Parathyroid adenoma (tissue), 2 donors: ENCODE measurements around the gene ITPR2.

Source experiments
- H2AFZ ChIP-seq: fragments of 300-600 bp; sonication (generic); one replicate; pipeline ENCODE4 v1.7.0; 2017; ENCODE audit warnings: antibody characterized with exemption, mild to moderate bottlenecking
- H3K27ac ChIP-seq: fragments of 300-600 bp; sonication (generic); one replicate; pipeline ENCODE4 v1.7.0; 2017
- H3K27me3 ChIP-seq: fragments of 300-600 bp; sonication (generic); one replicate; pipeline ENCODE4 v1.7.0; 2017; ENCODE audit warnings: low read length; ENCODE audit not compliant: control insufficient read depth, insufficient read depth
- H3K36me3 ChIP-seq: fragments of 300-600 bp; sonication (generic); one replicate; pipeline ENCODE4 v1.7.0; 2017; ENCODE audit warnings: low read length; ENCODE audit not compliant: control insufficient read depth, insufficient read depth
- H3K4me1 ChIP-seq: fragments of 300-600 bp; sonication (generic); one replicate; pipeline ENCODE4 v1.7.0; 2017; ENCODE audit warnings: control low read depth
- H3K4me2 ChIP-seq: fragments of 300-600 bp; sonication (generic); one replicate; pipeline ENCODE4 v1.7.0; 2017; ENCODE audit warnings: low read length
- H3K4me3 ChIP-seq: fragments of 300-600 bp; sonication (generic); one replicate; pipeline ENCODE4 v1.7.0; 2017; ENCODE audit warnings: low read depth, low read length
- H3K79me2 ChIP-seq: fragments of 300-600 bp; sonication (generic); one replicate; pipeline ENCODE4 v1.7.0; 2017; ENCODE audit warnings: control low read depth
- H3K9ac ChIP-seq: fragments of 300-600 bp; sonication (generic); one replicate; pipeline ENCODE4 v1.7.0; 2017; ENCODE audit warnings: mild to moderate bottlenecking
- H3K9me3 ChIP-seq: fragments of 300-600 bp; sonication (generic); one replicate; pipeline ENCODE4 v1.7.0; 2017; ENCODE audit warnings: low read length; ENCODE audit not compliant: control insufficient read depth
- TF ChIP-seq, protein P1 (sequence below): fragments of 300-600 bp; sonication (generic); IDR thresholded peaks from one replicate; pipeline ENCODE4 v1.7.0; 2017; ENCODE audit warnings: antibody characterized with exemption, mild to moderate bottlenecking
- donor health status: primary hyperparathyroidism.

ITPR2 gene

DNA sequence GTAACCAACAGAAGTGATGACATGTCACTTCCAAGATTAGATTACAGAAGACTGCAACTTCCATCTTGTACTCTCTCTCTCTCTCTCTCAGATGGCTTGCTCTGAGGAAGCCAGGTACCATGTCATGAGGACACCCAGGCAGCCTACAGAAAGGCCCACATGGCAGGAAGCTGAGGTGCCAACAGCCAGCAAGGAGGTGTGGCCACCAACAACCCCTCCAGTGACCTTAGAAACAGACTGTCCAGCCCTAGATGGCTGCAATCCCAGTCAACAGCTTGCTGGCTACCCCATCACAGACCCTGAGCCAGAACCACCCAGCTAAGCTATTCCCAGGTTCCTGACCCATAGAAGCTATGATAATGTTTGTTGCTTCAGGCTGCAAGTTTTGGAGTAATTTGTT is 178.4 kb downstream of the ITPR2 start:
- Histone ChIP-seq H3K4me1 (no peaks in the 10 kb centered on the region), H3K27ac (no peak overlapping the region), H3K36me3 (no peaks in the 10 kb centered on the region)

DNA sequence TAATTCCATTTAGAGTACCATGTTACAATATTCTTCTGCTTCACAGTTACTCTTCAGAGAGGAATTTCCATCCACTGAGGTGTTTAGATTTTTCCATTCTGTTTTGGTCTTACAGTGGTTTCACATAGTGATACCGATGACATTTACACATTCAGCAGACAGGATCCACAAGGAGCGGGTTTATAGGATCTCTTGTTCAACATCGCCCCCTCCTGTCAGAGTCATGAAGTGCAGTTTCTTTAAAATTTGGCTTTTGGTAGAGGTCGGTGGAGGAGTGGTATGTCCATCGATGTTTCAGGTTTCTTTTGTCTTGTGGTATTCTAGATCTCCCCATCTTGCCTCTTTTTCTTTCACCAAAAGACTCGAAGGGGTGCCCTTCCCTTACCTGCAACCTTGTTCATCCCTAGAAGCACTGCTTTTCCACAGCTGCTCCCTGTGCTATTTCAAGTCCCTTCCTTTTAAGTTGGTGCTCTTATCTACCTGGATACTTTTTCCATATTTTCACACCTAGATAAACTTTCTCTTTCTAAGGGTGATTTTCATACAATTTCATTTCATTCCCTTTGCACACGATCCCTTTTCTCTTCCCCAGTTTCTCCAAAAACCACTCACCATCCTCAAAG is 181.3 kb downstream of the ITPR2 start:
- no peak overlapping the region for H3K4me3 ChIP-seq
- no peaks in the 10 kb centered on the region for H3K27me3 ChIP-seq
- TF ChIP-seq, protein P1, sequence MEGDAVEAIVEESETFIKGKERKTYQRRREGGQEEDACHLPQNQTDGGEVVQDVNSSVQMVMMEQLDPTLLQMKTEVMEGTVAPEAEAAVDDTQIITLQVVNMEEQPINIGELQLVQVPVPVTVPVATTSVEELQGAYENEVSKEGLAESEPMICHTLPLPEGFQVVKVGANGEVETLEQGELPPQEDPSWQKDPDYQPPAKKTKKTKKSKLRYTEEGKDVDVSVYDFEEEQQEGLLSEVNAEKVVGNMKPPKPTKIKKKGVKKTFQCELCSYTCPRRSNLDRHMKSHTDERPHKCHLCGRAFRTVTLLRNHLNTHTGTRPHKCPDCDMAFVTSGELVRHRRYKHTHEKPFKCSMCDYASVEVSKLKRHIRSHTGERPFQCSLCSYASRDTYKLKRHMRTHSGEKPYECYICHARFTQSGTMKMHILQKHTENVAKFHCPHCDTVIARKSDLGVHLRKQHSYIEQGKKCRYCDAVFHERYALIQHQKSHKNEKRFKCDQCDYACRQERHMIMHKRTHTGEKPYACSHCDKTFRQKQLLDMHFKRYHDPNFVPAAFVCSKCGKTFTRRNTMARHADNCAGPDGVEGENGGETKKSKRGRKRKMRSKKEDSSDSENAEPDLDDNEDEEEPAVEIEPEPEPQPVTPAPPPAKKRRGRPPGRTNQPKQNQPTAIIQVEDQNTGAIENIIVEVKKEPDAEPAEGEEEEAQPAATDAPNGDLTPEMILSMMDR: peak; percentile 61
- H3K36me3 ChIP-seq: no peaks in the 10 kb centered on the region
- H3K27ac ChIP-seq: no peak overlapping the region
- H2AFZ ChIP-seq: no peak overlapping the region
- H3K9ac ChIP-seq: no peak overlapping the region
- H3K4me2 ChIP-seq: no peak overlapping the region
- H3K9me3 ChIP-seq: no peaks in the 10 kb centered on the region
- no peaks in the 10 kb centered on the region for H3K4me1 ChIP-seq
- no peaks in the 10 kb centered on the region for H3K79me2 ChIP-seq

More for the DNA sequence above, 178.4 kb downstream of the ITPR2 start:
- no peak overlapping the region for H2AFZ ChIP-seq
- no peaks in the 10 kb centered on the region for H3K27me3 ChIP-seq
- no peak overlapping the region for H3K4me2 ChIP-seq
- H3K9ac ChIP-seq: no peak overlapping the region
- no peaks in the 10 kb centered on the region for H3K79me2 ChIP-seq
- H3K4me3 ChIP-seq: no peak overlapping the region
- no peaks in the 10 kb centered on the region for H3K9me3 ChIP-seq
- TF ChIP-seq, protein P1: no peak

DNA sequence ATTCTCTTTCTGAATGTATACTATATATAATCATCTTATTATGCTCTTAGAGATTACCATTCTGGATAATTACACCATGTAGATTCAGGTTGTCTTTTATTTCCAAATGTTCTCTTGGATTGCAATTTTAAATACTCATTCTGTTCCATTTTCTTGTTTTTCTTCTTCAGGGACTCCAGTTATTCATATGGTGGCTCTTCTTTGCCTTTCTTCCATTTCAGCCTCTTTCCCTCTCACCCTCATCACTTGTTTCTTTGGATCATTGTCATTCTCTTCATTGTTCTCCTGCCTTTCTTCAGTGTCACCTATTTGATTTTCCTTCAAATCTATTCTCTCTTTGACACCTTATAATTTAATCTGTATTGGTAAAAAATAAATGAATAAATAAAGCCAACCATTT is 182.0 kb downstream of the ITPR2 start:
- no peaks in the 10 kb centered on the region for H3K4me1 ChIP-seq
- H3K27ac ChIP-seq: no peak overlapping the region

DNA sequence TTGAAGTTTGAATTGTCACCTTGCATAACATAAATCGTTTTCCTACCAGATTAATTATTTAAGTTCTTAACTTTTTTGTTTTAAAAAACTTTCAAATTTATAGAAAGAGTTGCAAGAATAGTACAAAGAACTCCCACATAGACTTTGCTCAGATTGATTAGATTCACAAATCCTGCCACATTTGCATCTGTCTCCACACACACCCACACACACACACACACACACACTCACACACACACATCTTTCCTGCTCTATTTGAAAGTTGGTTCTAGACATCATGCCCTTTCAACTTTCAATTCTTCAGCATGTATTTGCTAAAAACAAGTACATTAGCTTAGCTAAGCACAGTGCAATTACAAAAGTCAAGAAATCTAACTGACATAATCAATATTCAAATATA is 184.0 kb downstream of the ITPR2 start:
- H3K9ac ChIP-seq: no peak overlapping the region
- H3K4me1 ChIP-seq: no peaks in the 10 kb centered on the region
- TF ChIP-seq, protein P1: no peak
- no peak overlapping the region for H3K4me3 ChIP-seq
- no peaks in the 10 kb centered on the region for H3K36me3 ChIP-seq
- H3K9me3 ChIP-seq: no peaks in the 10 kb centered on the region
- H3K4me2 ChIP-seq: no peak overlapping the region
- H3K27me3 ChIP-seq: no peaks in the 10 kb centered on the region
- no peaks in the 10 kb centered on the region for H3K79me2 ChIP-seq
- no peak overlapping the region for H2AFZ ChIP-seq
- H3K27ac ChIP-seq: no peak overlapping the region

More for the DNA sequence above, 182.0 kb downstream of the ITPR2 start:
- H3K9ac ChIP-seq: no peak overlapping the region
- no peaks in the 10 kb centered on the region for H3K9me3 ChIP-seq
- no peak overlapping the region for H3K4me3 ChIP-seq
- H3K4me2 ChIP-seq: no peak overlapping the region
- H3K27me3 ChIP-seq: no peaks in the 10 kb centered on the region
- H2AFZ ChIP-seq: no peak overlapping the region
- TF ChIP-seq, protein P1: no peak
- H3K36me3 ChIP-seq: no peaks in the 10 kb centered on the region
- no peaks in the 10 kb centered on the region for H3K79me2 ChIP-seq

DNA sequence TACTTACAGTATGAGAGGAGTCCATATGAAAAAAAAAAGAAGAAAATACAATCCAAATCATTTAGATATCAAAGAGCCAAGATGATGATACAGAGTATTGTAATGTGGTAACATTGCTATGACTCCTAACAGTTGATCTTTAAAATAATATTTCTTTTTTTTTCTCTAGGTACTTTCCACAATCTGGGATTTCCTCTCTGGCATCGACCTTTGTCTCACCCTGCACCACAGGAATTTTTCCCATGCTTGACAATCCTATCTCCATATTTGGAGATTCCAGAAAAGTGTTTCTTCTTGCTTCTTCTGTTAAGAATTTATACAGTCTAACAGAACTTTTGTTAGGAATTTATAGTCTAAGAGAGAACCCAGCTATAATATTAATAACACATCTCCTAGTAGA is 184.4 kb downstream of the ITPR2 start:
- Histone ChIP-seq H3K9ac (no peak overlapping the region), H3K4me2 (no peak overlapping the region), H3K4me3 (no peak overlapping the region), H3K79me2 (no peaks in the 10 kb centered on the region), H3K4me1 (no peaks in the 10 kb centered on the region), H3K27ac (no peak overlapping the region), H3K36me3 (no peaks in the 10 kb centered on the region), H3K9me3 (no peaks in the 10 kb centered on the region), H3K27me3 (no peaks in the 10 kb centered on the region), H2AFZ (no peak overlapping the region)
- TF ChIP-seq, protein P1: no peak
